B cell (primary cell): ENCODE measurements around the gene DYRK2. TPM values are rescaled to one million over a fixed set of nuclear protein-coding genes. Genes with fewer than 3 reads are reported as not detected.

Experiments
- ATAC-seq: fragments of 200-7000 bp; cut with Tn5 transposase; one replicate; pipeline ENCODE4 v1.10.0; 2021; ENCODE audit warnings: low read depth, mild to moderate bottlenecking, moderate number of reproducible peaks, moderate library complexity
- CTCF ChIA-PET: fragments of 350-600 bp; sonication (Branson Sonifier 250); formaldehyde crosslinking; loops from one replicate; lab custom pipeline; 2021; ENCODE audit warnings: antibody characterized with exemption, inconsistent platforms; lab: Charles Lee
- POLR2A ChIA-PET: fragments of 350-600 bp; sonication (Branson Sonifier 250); formaldehyde crosslinking; loops from one replicate; lab custom pipeline; 2021; ENCODE audit warnings: antibody characterized with exemption; lab: Charles Lee
- DNase-seq: peaks from one replicate; pipeline ENCODE4 v3.0.0; 2013
- H2AFZ ChIP-seq: 2 replicates; pipeline ENCODE4 v1.6.1; 2012; ENCODE audit warnings: mild to moderate bottlenecking, low read depth, low read length; ENCODE audit not compliant: insufficient read depth, poor library complexity, severe bottlenecking
- H3K27ac ChIP-seq, 2 donors: 1 replicate in 1 of 2; 2 replicates in 1 of 2; pipeline ENCODE4 v1.5.1; 2012 to 2013; ENCODE audit warnings: low read length in 2 of 2, mild to moderate bottlenecking in 2 of 2, moderate library complexity in 1 of 2
- H3K27me3 ChIP-seq, 4 experiments: fragments of 200-600 bp in 1 of 4; sonication (generic) in 1 of 4; replicated peaks in 1 of 4; 1 replicate in 2 of 4; 2 replicates in 2 of 4; pipeline versions ENCODE4 v1.6.1 to v1.7.0; 2013 to 2016; ENCODE audit warnings: low read length in 3 of 4, mild to moderate bottlenecking in 2 of 4, mixed read lengths in 1 of 4, moderate library complexity in 1 of 4; ENCODE audit not compliant: insufficient read depth in 4 of 4, control insufficient read depth in 3 of 4; ENCODE audit errors: control extremely low read depth in 1 of 4
- H3K36me3 ChIP-seq, 2 experiments: replicated peaks in 1 of 2; 1 replicate in 1 of 2; 2 replicates in 1 of 2; pipeline versions ENCODE4 v1.6.1 to v1.7.1; 2013; ENCODE audit warnings: low read length in 1 of 2; ENCODE audit not compliant: insufficient read depth in 2 of 2, control insufficient read depth in 1 of 2; ENCODE audit errors: control extremely low read depth in 1 of 2, extremely low read depth in 1 of 2
- H3K4me1 ChIP-seq, 2 donors: fragments of 200-600 bp in 1 of 2; sonication (generic) in 1 of 2; 1 replicate in 1 of 2; 2 replicates in 1 of 2; pipeline versions ENCODE4 v1.5.1 to v1.6.1; 2013 to 2017; ENCODE audit warnings: low read length in 2 of 2; ENCODE audit not compliant: control insufficient read depth in 2 of 2, insufficient read depth in 2 of 2
- H3K4me2 ChIP-seq: replicated peaks from 2 replicates; pipeline ENCODE3; 2012; ENCODE audit warnings: mild to moderate bottlenecking, low read depth, low read length; ENCODE audit not compliant: poor library complexity, severe bottlenecking
- H3K4me3 ChIP-seq, 5 experiments: fragments of 200-600 bp in 1 of 5; sonication (generic) in 1 of 5; 1 replicate in 3 of 5; 2 replicates in 2 of 5; pipeline versions ENCODE4 v1.5.1 to v1.7.0; 2011 to 2016; ENCODE audit warnings: low read length in 4 of 5, mild to moderate bottlenecking in 4 of 5, low read depth in 2 of 5, control low read depth in 1 of 5, moderate library complexity in 1 of 5; ENCODE audit not compliant: insufficient read depth in 1 of 5; ENCODE audit errors: control extremely low read depth in 1 of 5, extremely low read depth in 1 of 5
- H3K79me2 ChIP-seq: fragments of 200-600 bp; sonication (generic); one replicate; pipeline ENCODE4 v1.6.0; 2016; ENCODE audit warnings: low read length; ENCODE audit not compliant: control insufficient read depth, insufficient read depth
- H3K9ac ChIP-seq: fragments of 200-600 bp; sonication (generic); 2 replicates; pipeline ENCODE4 v1.6.1; 2017; ENCODE audit warnings: mild to moderate bottlenecking, low read length, moderate library complexity
- H3K9me3 ChIP-seq, 3 donors: one replicate each; pipeline versions ENCODE4 v1.6.1 to v1.7.1; 2013; ENCODE audit warnings: low read length in 2 of 3; ENCODE audit not compliant: control insufficient read depth in 2 of 3, insufficient read depth in 1 of 3; ENCODE audit errors: control extremely low read depth in 1 of 3
- H4K20me1 ChIP-seq: 2 replicates; pipeline ENCODE4 v1.6.0; 2012; ENCODE audit warnings: mild to moderate bottlenecking, low read length; ENCODE audit not compliant: insufficient read depth, control insufficient read depth, poor library complexity, severe bottlenecking
- H3K27ac Mint-ChIP-seq: one replicate; pipeline ENCODE4 v1.8.0; 2021; ENCODE audit warnings: mixed read lengths
- H3K27me3 Mint-ChIP-seq: one replicate; pipeline ENCODE4 v1.8.0; 2021; ENCODE audit warnings: mixed read lengths
- H3K4me1 Mint-ChIP-seq: one replicate; pipeline ENCODE4 v1.8.0; 2021; ENCODE audit warnings: mixed read lengths
- H3K4me3 Mint-ChIP-seq: one replicate; pipeline ENCODE4 v1.8.0; 2021; ENCODE audit warnings: mixed read lengths
- H3K9me3 Mint-ChIP-seq: one replicate; pipeline ENCODE4 v1.8.0; 2022; ENCODE audit warnings: mixed read lengths; ENCODE audit not compliant: insufficient read depth
- EZH2 ChIP-seq: IDR thresholded peaks from 2 replicates; pipeline ENCODE4 v1.6.1; 2012; ENCODE audit warnings: borderline replicate concordance, low read depth, mild to moderate bottlenecking, moderate library complexity, low read length; ENCODE audit not compliant: insufficient read depth, poor library complexity, severe bottlenecking
- WGBS: methylation state at CpG from one replicate; pipeline ENCODE4 v1.1.5; 2013; ENCODE audit warnings: missing lambda C conversion rate; ENCODE audit not compliant: insufficient coverage; 5-methylcytosine and 5-hydroxymethylcytosine counted together
- intact Hi-C: fragments of 100-400 bp; cut with micrococcal nuclease; formaldehyde crosslinking; loops from one replicate; pipeline ENCODE4 v1.10.0; 2022
- polyA plus RNA-seq: library from polyadenylated mRNA; depleted of rRNA; stranded (reverse); fragments of >200 nt; gene quantifications from 2 replicates; pipeline ENCODE4 v1.2.3, GENCODE V29; 2012
- total RNA-seq, 2 donors: library from RNA; stranded (reverse); fragments of 120-200 nt in 1 of 2; gene quantifications; 1 replicate in 1 of 2; 2 replicates in 1 of 2; pipeline versions ENCODE4 v1.2.3 to v1.2.4, GENCODE V29; 2013 to 2022
- TF ChIP-seq, protein P1 (sequence below): fragments of 200-600 bp; IDR thresholded peaks from one replicate; pipeline ENCODE4 v1.8.0; 2022; ENCODE audit warnings: antibody characterized with exemption, mild to moderate bottlenecking

DYRK2 gene
- total and polyA plus RNA-seq, 2 donors (not counting 1 experiment from before 2014, with no cell fraction given) = 21.3 to 75.3 TPM

DNA sequence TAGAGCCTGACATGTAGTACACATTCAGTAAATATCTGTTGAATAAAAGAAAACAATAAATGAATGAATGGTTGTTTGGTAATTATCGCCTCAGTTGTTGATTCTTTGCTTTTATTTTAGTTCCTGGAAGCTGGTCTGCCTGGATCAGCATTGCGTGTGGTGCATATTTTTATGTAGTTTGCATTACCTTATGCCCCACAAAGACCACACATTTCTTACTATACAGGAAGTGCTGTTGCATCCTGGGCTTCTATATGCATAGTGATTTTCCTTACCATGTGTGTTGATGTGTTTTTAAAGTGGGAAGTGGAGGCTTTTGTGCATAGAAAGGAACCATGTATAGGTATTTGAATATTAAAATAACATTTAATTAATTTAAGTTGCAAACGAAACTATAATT lies 43.6 kb downstream of the DYRK2 start:
- Histone ChIP-seq H3K4me2 (no peak overlapping the region), H3K4me3 (no peak overlapping the region), H3K9ac (no peak overlapping the region), H2AFZ (no peak overlapping the region), H3K4me1 (peaks cover 12 to 21% of the 10 kb centered on the region in 2 donors), H3K9me3 (peaks cover 0 to 3% (median 0%) of the 10 kb centered on the region in 3 donors), H3K79me2 (no peaks in the 10 kb centered on the region), H3K27ac (no peak overlapping the region), H3K36me3 (no peaks in the 10 kb centered on the region), H3K27me3 (peaks cover 0 to 10% (median 6%) of the 10 kb centered on the region in 4 experiments), H4K20me1 (no peaks in the 10 kb centered on the region)
- H3K4me1 Mint-ChIP-seq = peaks cover 19% of the 10 kb centered on the region
- no peak overlapping the region for H3K27ac Mint-ChIP-seq
- H3K27me3 Mint-ChIP-seq = peaks cover 3% of the 10 kb centered on the region
- CTCF ChIA-PET = no interaction called here
- H3K9me3 Mint-ChIP-seq = peaks cover 3% of the 10 kb centered on the region
- WGBS = no CpG with 5 or more reads among the region's 3 CpGs
- ATAC-seq (no peak), DNase-seq (no peak)
- POLR2A ChIA-PET = no interaction called here
- intact Hi-C loops = no loop called here
- H3K4me3 Mint-ChIP-seq = no peak overlapping the region
- TF ChIP-seq EZH2 = no peak
- TF ChIP-seq, protein P1, sequence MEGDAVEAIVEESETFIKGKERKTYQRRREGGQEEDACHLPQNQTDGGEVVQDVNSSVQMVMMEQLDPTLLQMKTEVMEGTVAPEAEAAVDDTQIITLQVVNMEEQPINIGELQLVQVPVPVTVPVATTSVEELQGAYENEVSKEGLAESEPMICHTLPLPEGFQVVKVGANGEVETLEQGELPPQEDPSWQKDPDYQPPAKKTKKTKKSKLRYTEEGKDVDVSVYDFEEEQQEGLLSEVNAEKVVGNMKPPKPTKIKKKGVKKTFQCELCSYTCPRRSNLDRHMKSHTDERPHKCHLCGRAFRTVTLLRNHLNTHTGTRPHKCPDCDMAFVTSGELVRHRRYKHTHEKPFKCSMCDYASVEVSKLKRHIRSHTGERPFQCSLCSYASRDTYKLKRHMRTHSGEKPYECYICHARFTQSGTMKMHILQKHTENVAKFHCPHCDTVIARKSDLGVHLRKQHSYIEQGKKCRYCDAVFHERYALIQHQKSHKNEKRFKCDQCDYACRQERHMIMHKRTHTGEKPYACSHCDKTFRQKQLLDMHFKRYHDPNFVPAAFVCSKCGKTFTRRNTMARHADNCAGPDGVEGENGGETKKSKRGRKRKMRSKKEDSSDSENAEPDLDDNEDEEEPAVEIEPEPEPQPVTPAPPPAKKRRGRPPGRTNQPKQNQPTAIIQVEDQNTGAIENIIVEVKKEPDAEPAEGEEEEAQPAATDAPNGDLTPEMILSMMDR = no peak

DNA sequence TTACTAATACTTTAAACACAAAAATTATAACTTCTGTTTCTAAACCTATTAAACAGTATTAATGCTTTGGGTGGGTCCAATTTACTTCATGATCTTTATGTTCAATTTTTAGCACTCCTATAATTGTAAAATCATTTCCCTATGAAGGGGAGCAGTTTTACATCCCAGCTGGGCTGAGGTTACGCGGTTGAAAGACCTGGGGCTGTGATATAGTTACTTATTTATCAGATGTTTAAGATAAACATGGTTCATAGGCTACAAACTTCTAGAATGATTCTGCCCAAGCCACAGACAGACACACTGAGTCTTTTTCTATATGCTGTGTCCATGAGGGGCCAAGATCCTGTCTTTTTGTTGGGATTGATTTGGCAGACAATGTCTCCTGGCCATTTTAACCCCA lies 44.4 kb downstream of the DYRK2 start:
- no peak overlapping the region for H3K27ac Mint-ChIP-seq
- H3K4me1 ChIP-seq = peaks cover 14 to 26% of the 10 kb centered on the region in 2 donors
- ChIA-PET POLR2A (no interaction called here), CTCF (no interaction called here)
- H3K27ac ChIP-seq = no peak overlapping the region
- no peaks in the 10 kb centered on the region for H3K9me3 Mint-ChIP-seq
- H4K20me1 ChIP-seq = no peaks in the 10 kb centered on the region
- TF ChIP-seq, protein P1 = no peak
- no peak for TF ChIP-seq EZH2
- peaks cover 3% of the 10 kb centered on the region for H3K27me3 Mint-ChIP-seq
- H3K4me3 Mint-ChIP-seq = peak overlapping the region; percentile 4
- no peak overlapping the region for H3K9ac ChIP-seq
- H3K36me3 ChIP-seq = no peaks in the 10 kb centered on the region
- intact Hi-C loops = no loop called here
- ATAC-seq (no peak), DNase-seq (no peak)
- no CpG with 5 or more reads among the region's 2 CpGs for WGBS
- no peaks in the 10 kb centered on the region for H3K79me2 ChIP-seq
- peaks cover 0 to 3% (median 0%) of the 10 kb centered on the region in 3 donors for H3K9me3 ChIP-seq
- H3K4me3 ChIP-seq = no peak overlapping the region
- no peak overlapping the region for H2AFZ ChIP-seq
- peaks cover 25% of the 10 kb centered on the region for H3K4me1 Mint-ChIP-seq
- peak overlapping the region; percentile 37 for H3K4me2 ChIP-seq
- peaks cover 0 to 10% (median 6%) of the 10 kb centered on the region in 4 experiments for H3K27me3 ChIP-seq
